ENCODE measurements around the gene SHISA7. TPM values are rescaled to one million over a fixed set of nuclear protein-coding genes. Genes with fewer than 3 reads are reported as not detected.
"Not testable (repeated sequence)": the region's sequence is repeated elsewhere in the genome, so short reads cannot be mapped to it uniquely, and the experiment has no call there.

The SHISA7 gene
- polyA plus RNA-seq, 1 donor = 0.18 TPM

- no peak for DNase-seq
These were observed 20.5 kb upstream of the SHISA7 start for GRCh38 chr19:55463583-55464031.

DNA sequence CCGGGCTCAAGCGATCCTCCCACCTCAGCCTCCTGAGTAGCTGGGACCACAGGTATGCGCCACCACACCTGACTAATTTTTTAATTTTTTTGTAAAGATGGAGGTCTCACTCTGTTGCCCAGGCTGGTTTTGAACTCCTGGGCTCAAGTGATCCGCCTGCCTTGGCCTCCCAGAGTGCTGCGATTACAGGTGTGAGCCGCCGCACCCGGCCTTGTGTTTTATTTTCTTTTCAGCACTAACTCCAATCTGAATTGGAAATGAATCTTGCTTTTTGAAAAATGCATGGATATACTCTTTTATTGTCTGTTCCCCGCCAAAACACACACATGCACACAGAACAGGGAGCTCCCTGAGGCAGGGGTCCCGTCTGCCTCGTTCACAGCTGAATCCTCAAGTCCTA lies 19.6 kb upstream of the SHISA7 start:
- no peak for DNase-seq

GRCh38 chr19:55461974-55462626 lies 19.0 kb upstream of the SHISA7 start:
- no peak for DNase-seq

GRCh38 chr19:55461259-55461973 lies 18.3 kb upstream of the SHISA7 start, which contains the start of gene ISOC2:
Gene ISOC2, minus strand, starts transcription at chr19:55461642. Its CDS starts 5,156 bp downstream, at chr19:55456486.
- DNase-seq = peak; percentile 100

DNA sequence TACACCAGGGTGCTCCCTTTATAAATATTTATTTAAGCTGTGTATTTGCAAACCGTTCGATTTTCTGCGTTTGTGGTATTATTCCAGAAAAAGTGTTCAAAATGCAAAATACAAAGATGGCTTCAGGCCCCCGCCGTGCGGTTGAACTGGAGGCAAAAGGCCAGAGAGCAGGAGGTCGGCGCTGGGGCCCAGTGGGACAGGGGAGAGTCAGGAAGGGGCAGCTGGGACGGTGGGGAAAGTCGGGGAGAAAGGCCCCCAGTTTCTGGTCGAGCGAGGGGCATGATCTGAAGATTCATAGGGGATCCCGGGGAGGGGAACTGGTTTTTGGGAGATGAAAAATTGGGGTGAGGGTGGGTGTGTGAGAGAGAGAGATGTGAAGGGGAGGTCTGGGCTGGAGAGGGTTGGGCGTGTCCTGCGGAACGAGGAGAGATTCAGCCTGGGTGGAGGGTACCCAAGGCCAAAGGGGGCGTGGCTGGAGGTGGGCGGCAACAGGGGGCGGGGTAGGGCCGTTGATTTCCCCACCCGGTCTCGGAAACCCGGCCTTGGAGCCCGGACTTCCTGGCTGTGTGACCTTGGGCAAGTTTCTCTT lies 17.7 kb upstream of the SHISA7 start:
- peak; percentile 89 for DNase-seq

- peak; percentile 45 for DNase-seq
These were observed 17.0 kb upstream of the SHISA7 start for GRCh38 chr19:55459950-55460657.

GRCh38 chr19:55459551-55459949 lies 16.4 kb upstream of the SHISA7 start:
- no peak for DNase-seq

- no peak for DNase-seq
These were observed 14.8 kb upstream of the SHISA7 start for GRCh38 chr19:55457683-55458457.

- DNase-seq = no peak
These were observed 13.2 kb upstream of the SHISA7 start for GRCh38 chr19:55456347-55456746.

DNA sequence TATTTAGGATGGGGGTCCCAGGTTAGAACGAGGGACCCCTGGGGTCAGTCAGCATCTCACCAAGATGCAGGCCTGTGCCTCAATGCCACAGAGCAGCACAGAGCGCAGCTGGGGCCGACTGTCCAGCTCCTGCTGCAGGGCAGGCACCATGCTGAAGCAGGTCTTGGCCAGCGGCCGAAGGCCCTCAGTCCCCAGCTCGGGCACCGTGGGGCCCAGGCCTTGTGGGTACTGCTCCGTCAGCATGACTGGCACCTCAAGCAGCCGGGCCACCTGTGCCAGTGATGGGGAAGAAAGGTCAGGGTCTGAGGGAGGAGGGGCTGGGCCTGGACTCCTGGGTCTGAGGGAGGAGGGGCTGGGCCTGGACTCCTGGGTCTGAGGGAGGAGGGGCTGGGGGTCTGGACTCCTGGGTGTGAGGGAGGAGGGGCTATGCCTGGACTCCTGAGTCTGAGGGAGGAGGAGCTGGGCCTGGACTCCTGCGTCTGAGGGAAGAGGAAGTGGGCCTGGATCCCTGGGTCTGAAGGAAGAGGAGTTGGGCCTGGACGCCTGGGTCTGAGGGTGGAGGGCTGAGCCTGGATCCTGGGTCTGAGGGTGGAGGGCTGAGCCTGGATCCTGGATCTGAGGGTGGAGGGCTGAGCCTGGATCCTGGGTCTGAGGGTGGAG lies 12.6 kb upstream of the SHISA7 start:
- no peak for DNase-seq

GRCh38 chr19:55454787-55455243 lies 11.7 kb upstream of the SHISA7 start:
- no peak for DNase-seq

DNA sequence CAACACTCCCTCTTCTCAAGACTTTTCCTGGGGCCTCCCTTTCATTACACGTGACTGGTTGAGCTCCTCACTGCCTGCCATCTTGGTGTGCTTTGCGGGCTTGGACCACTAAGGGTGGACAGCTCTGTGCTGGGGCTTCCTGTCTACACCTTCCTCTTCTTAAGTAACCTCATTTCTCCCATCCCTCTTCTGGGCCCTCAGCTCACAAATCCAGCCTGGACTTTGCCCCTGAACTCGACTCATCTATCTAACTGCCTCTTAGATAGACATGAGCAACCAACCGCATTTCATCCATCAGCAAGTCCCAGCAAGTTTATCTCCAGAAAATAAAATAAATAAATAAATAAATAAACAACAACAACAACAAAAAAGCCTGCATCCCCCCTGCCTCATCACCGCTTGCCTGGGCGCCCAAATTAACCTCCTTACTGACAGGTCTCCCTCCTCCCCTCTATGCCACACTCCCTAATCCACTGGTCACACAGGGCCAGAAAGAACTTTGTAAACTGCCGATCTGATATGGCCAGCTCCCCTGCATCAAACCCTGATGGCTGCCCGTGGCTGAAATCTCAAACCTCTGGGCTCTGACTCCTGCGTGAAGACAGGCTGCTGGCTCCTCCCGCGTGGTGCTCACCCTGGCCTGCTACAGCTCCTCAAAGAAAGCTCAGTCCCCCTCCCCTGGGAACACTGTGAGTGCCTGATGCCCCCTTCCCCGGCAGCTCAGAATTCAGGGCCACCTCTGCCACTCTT lies 10.6 kb upstream of the SHISA7 start:
- no peak for DNase-seq

DNA sequence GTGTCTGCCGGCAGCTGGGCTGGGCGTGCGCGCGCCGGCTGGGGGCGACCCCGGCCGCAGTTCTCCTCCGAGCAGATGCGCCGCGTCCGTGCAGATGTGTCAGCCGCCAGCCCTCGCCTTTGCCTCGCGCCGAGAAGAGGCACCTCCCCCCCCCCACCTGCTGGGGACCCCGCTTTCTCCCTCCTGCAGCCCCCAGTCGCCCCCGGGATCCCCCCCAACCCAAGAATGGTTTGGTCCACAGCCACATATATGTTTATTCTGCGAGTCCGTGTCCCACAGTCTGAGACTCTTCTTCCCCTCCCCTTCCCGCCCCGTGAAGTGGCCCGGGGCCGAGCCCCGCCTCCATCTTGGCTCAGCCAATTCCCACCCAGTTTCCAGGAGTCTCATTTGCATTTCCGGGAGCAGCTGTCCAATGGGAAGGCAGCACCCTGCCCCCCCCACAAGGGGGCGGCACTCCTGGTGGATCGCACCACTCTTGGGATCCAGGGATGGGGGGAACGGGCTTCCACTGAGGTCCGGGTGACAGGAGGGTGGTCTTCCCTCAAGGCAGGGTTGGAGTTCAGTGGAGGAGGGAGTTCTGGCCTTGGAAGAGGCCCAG lies 9.7 kb upstream of the SHISA7 start:
- DNase-seq = peak; percentile 88

- DNase-seq = no peak
These were observed 9.1 kb upstream of the SHISA7 start for GRCh38 chr19:55451965-55452748.

GRCh38 chr19:55451163-55451964 lies 8.3 kb upstream of the SHISA7 start:
- DNase-seq = no peak

GRCh38 chr19:55449469-55449868 lies 6.4 kb upstream of the SHISA7 start:
- DNase-seq = no peak

- DNase-seq = not testable (repeated sequence)
These were observed 5.0 kb upstream of the SHISA7 start for GRCh38 chr19:55448175-55448490.

DNA sequence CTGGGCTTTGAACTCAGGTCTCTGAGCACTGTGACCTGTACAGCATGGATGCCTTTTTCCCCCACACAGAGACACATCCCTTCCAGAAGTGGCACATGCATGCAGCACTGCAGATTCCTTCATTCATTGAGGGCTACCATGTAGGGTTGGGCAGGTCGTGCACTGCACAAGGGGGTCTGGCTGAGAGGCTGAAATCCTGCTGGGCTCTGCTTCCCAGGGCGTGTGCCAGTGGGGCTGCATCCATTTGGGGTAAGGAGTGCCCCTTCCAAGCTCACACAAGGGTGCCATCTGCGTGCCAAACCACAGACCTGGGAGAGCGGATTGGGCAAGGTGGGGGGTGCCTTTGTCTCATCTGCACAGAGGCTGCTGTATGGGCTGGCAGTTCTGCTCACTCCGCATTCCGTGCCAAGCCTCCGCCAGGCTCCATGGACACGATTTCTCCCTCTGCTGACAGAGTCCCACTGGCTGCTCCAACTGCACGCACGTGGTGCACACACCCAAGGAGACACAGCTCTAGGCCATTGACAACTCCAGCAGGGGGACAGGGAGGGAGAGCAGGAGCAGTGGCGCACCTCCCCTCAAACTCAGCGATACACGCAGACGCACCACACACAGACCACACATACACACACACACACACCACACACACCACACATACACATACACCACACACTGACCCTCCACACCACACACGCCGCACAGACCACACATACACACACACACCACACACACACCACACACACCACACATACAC lies 4.5 kb upstream of the SHISA7 start:
- DNase-seq = no peak

Data from hindlimb muscle (tissue), 1 donor.